PFSK-1 (cell line): ENCODE data around the gene SUSD4.

Experiments
- REST ChIP-seq, 2 experiments: IDR thresholded peaks; 2 replicates each; pipeline versions ENCODE4 v1.6.1 to v1.8.0; 2011 to 2012; ENCODE audit warnings: low read depth in 2 of 2, low read length in 2 of 2, control low read depth in 1 of 2, inconsistent platforms in 1 of 2, mild to moderate bottlenecking in 1 of 2, moderate library complexity in 1 of 2; ENCODE audit not compliant: insufficient read depth in 1 of 2
- SIN3A ChIP-seq: IDR thresholded peaks from 2 replicates; pipeline ENCODE4 v1.6.1; 2012; ENCODE audit warnings: mild to moderate bottlenecking, low read length, moderate library complexity, borderline replicate concordance; ENCODE audit not compliant: insufficient read depth

DNA sequence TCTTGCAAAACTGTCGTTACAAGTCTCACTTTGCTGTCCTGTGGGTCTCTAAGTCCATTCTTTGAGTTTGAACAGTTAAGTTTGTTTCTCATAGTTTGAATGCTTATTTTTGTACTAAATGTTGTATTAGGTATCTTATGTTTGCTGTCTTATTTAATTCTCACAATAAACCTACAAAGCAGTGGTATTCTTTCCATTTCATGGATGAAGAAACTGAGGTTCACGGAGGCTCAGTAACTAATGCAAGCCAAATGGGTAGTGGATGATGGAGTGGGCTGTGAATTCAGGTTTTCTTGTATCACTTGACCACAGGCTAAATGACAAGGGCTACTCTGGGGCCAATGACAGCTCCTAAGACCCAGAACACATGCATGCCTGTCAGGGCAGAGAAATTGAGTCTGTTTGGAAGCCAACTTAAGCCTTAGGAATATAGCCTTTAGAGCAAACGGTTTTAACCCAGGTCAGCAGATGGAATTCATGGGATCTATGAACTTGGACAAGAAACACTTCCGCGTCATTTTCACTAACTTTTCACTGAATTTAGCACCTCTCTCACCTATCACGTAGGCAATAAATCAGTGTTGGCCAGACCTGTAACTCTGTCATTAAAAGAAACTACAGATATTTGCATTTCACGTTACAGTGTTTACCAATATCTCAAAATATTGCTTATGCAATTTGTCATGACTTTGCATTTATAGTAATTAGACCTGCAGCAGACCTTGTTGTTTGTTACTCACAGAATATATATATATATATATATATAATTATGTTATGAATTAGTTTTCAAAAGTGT, 153.8 kb downstream of the SUSD4 start:
- TF ChIP-seq SIN3A (no peak), REST (IDR thresholded peaks at IDR 0.05; ENCODE audit: insufficient read depth in 1 of 2, low read depth in 2 of 2, low read length in 2 of 2) (no peak)
